ENCODE results near the gene ADH1C. TPM values are rescaled to one million over a fixed set of nuclear protein-coding genes. Genes with fewer than 3 reads are reported as not detected.
"Not testable (repeated sequence)": the region's sequence is repeated elsewhere in the genome, so short reads cannot be mapped to it uniquely, and the experiment has no call there.

ADH1C gene
- polyA plus RNA-seq, 1 of the 3 experiments (the other 2 are of a cell fraction), result not detected

GRCh38 chr4:99321241-99322191, 31.0 kb downstream of the ADH1C start, which contains the start of gene ADH1B:
ADH1B (minus strand) TSS chr4:99321401; CDS start chr4:99321331, 70 bp downstream.
- DNase-seq, result no peak
- Histone ChIP-seq H3K4me2 (no peak within 1 kb of the TSS), H3F3A (replicated peaks; ENCODE audit: insufficient read depth) (no peaks in the 10 kb centered on the region), H3K9ac (no peak within 1 kb of the TSS), H3K9me2 (no peaks in the 10 kb centered on the region), H3K4me1 (ENCODE audit: control insufficient read depth in 1 of 2, insufficient read depth in 2 of 2, low read depth in 1 of 2, low read length in 1 of 2) (no peaks in the 10 kb centered on the region), H2AFZ (ENCODE audit: low read depth) (no peak within 1 kb of the TSS), H3K4me3 (ENCODE audit: low read depth in 2 of 2, low read length in 1 of 2) (no peak within 1 kb of the TSS), H3K79me2 (ENCODE audit: insufficient read depth) (no peaks in the 10 kb centered on the region), H3K27me3 (ENCODE audit: insufficient read depth) (no peaks in the 10 kb centered on the region), H4K20me1 (ENCODE audit: insufficient read depth) (no peaks in the 10 kb centered on the region), H3K36me3 (replicated peaks in 1 of 2; ENCODE audit: control insufficient read depth in 1 of 2, insufficient read depth in 2 of 2, low read length in 1 of 2) (no peaks in the 10 kb centered on the region), H3K9me3 (no peaks in the 10 kb centered on the region), H3K27ac (ENCODE audit: low read depth in 2 of 2, low read length in 1 of 2) (no peak within 1 kb of the TSS)
- 11% methylated on average over 8 of the region's 8 CpGs for WGBS (ENCODE audit: low lambda C conversion rate)
- ChIA-PET CTCF (interaction anchor here (1.2 kb wide), 1 partner anchor 28 kb away, joined by 3 read pairs; no protein-coding TSS in a partner anchor), POLR2A (no interaction called here)
- TF ChIP-seq IRF3 (IDR thresholded peaks at IDR 0.05; ENCODE audit: low read depth, low read length) (no peak), POLR2AphosphoS5 (IDR thresholded peaks at IDR 0.05; ENCODE audit: low read depth, low read length) (no peak), EZH2phosphoT487 (IDR thresholded peaks at IDR 0.05; ENCODE audit: borderline replicate concordance, low read depth) (no peak), RAD21 (IDR thresholded peaks at IDR 0.05; ENCODE audit: low read length) (no peak), MAX (IDR thresholded peaks at IDR 0.05; ENCODE audit: low read depth) (no peak), YY1 (IDR thresholded peaks at IDR 0.05; ENCODE audit: low read depth) (no peak), USF1 (IDR thresholded peaks at IDR 0.05; ENCODE audit: borderline replicate concordance, low read depth) (no peak), NFIC (IDR thresholded peaks at IDR 0.05; ENCODE audit: borderline replicate concordance) (no peak), MEF2A (IDR thresholded peaks at IDR 0.05; ENCODE audit: borderline replicate concordance, low read depth) (no peak), USF2 (IDR thresholded peaks at IDR 0.05; ENCODE audit: borderline replicate concordance, low read depth, low read length) (no peak), JUND (IDR thresholded peaks at IDR 0.05) (no peak), FOXJ3 (CRISPR knock-in tag; IDR thresholded peaks at IDR 0.05) (no peak), RFX5 (IDR thresholded peaks at IDR 0.05; ENCODE audit: low read length) (no peak), NRF1 (IDR thresholded peaks at IDR 0.05; ENCODE audit: low read depth, low read length) (no peak), CTCF (IDR thresholded peaks at IDR 0.05) (no peak)
- TF ChIP-seq, protein P1, sequence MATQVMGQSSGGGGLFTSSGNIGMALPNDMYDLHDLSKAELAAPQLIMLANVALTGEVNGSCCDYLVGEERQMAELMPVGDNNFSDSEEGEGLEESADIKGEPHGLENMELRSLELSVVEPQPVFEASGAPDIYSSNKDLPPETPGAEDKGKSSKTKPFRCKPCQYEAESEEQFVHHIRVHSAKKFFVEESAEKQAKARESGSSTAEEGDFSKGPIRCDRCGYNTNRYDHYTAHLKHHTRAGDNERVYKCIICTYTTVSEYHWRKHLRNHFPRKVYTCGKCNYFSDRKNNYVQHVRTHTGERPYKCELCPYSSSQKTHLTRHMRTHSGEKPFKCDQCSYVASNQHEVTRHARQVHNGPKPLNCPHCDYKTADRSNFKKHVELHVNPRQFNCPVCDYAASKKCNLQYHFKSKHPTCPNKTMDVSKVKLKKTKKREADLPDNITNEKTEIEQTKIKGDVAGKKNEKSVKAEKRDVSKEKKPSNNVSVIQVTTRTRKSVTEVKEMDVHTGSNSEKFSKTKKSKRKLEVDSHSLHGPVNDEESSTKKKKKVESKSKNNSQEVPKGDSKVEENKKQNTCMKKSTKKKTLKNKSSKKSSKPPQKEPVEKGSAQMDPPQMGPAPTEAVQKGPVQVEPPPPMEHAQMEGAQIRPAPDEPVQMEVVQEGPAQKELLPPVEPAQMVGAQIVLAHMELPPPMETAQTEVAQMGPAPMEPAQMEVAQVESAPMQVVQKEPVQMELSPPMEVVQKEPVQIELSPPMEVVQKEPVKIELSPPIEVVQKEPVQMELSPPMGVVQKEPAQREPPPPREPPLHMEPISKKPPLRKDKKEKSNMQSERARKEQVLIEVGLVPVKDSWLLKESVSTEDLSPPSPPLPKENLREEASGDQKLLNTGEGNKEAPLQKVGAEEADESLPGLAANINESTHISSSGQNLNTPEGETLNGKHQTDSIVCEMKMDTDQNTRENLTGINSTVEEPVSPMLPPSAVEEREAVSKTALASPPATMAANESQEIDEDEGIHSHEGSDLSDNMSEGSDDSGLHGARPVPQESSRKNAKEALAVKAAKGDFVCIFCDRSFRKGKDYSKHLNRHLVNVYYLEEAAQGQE (IDR thresholded peaks at IDR 0.05; ENCODE audit: low read depth, low read length), result no peak

GRCh38 chr4:99317811-99318210, 34.7 kb downstream of the ADH1C start:
- H3K27ac ChIP-seq (ENCODE audit: low read depth in 2 of 2, low read length in 1 of 2); H3K9me3 ChIP-seq; DNase-seq; H3K9me2 ChIP-seq; H3K4me2 ChIP-seq; H3K36me3 ChIP-seq (replicated peaks in 1 of 2; ENCODE audit: control insufficient read depth in 1 of 2, insufficient read depth in 2 of 2, low read length in 1 of 2); H3K27me3 ChIP-seq (ENCODE audit: insufficient read depth); POLR2A ChIA-PET; H4K20me1 ChIP-seq (ENCODE audit: insufficient read depth); H3F3A ChIP-seq (replicated peaks; ENCODE audit: insufficient read depth); H2AFZ ChIP-seq (ENCODE audit: low read depth); H3K9ac ChIP-seq; CTCF ChIA-PET; H3K79me2 ChIP-seq (ENCODE audit: insufficient read depth); H3K4me1 ChIP-seq (ENCODE audit: control insufficient read depth in 1 of 2, insufficient read depth in 2 of 2, low read depth in 1 of 2, low read length in 1 of 2); H3K4me3 ChIP-seq (ENCODE audit: low read depth in 2 of 2, low read length in 1 of 2): not testable (repeated sequence)
- 23% methylated on average over 8 of the region's 8 CpGs for WGBS (ENCODE audit: low lambda C conversion rate)
